Endodermal cell (in vitro differentiated cells): Measurements from ENCODE around the gene KRTAP4-11. TPM values are rescaled to one million over a fixed set of nuclear protein-coding genes. Genes with fewer than 3 reads are reported as not detected.
"Not testable (repeated sequence)": the region's sequence is repeated elsewhere in the genome, so short reads cannot be mapped to it uniquely, and the experiment has no call there.

Experiments used
- DNase-seq: peaks from one replicate; pipeline ENCODE4 v3.0.0-alpha.2; 2017
- H3K27ac ChIP-seq: 2 replicates; pipeline ENCODE4 v1.5.1; 2013; ENCODE audit warnings: mild to moderate bottlenecking, low read depth, low read length, moderate library complexity
- H3K27me3 ChIP-seq: 2 replicates; pipeline ENCODE4 v1.6.1; 2013; ENCODE audit warnings: mild to moderate bottlenecking, low read length, moderate library complexity; ENCODE audit not compliant: insufficient read depth, control insufficient read depth, poor library complexity, severe bottlenecking
- H3K36me3 ChIP-seq: 2 replicates; pipeline ENCODE4 v1.7.0; 2013; ENCODE audit warnings: mild to moderate bottlenecking, low read length, moderate library complexity; ENCODE audit not compliant: control insufficient read depth, insufficient read depth
- H3K4me1 ChIP-seq: one replicate; pipeline ENCODE4 v1.7.0; 2013; ENCODE audit warnings: low read length; ENCODE audit not compliant: control insufficient read depth, insufficient read depth
- H3K4me3 ChIP-seq: 2 replicates; pipeline ENCODE4 v1.5.1; 2013; ENCODE audit warnings: mild to moderate bottlenecking, low read length, moderate library complexity
- H3K9ac ChIP-seq: 2 replicates; pipeline ENCODE4 v1.6.1; 2013; ENCODE audit warnings: mild to moderate bottlenecking, low read length, moderate library complexity; ENCODE audit not compliant: poor library complexity, severe bottlenecking; ENCODE audit errors: extremely low read depth
- H3K9me3 ChIP-seq: 2 replicates; pipeline ENCODE4 v1.6.1; 2013; ENCODE audit warnings: mild to moderate bottlenecking, low read length, moderate library complexity; ENCODE audit not compliant: control insufficient read depth
- H3K27ac Mint-ChIP-seq: 2 replicates; pipeline ENCODE4 v1.8.0; 2020; ENCODE audit warnings: mixed read lengths
- H3K27me3 Mint-ChIP-seq: 2 replicates; pipeline ENCODE4 v1.8.0; 2021; ENCODE audit warnings: mild to moderate bottlenecking, mixed read lengths; ENCODE audit not compliant: insufficient read depth
- H3K36me3 Mint-ChIP-seq: 2 replicates; pipeline ENCODE4 v1.8.0; 2020; ENCODE audit warnings: low read depth, mixed read lengths
- H3K4me1 Mint-ChIP-seq: 2 replicates; pipeline ENCODE4 v1.8.0; 2020; ENCODE audit warnings: mixed read lengths
- H3K4me3 Mint-ChIP-seq: 2 replicates; pipeline ENCODE4 v1.8.0; 2020; ENCODE audit warnings: mild to moderate bottlenecking, moderate library complexity, mixed read lengths
- H3K9me3 Mint-ChIP-seq: 2 replicates; pipeline ENCODE4 v1.8.0; 2020; ENCODE audit warnings: mild to moderate bottlenecking, mixed read lengths
- CTCF ChIP-seq: fragments of 200-600 bp; sonication (generic); conservative IDR thresholded peaks from 2 replicates; pipeline ENCODE4 v1.5.0; 2021; ENCODE audit warnings: antibody characterized with exemption, mild to moderate bottlenecking
- WGBS, 2 experiments: methylation state at CpG; one replicate each; pipeline versions ENCODE4 v1.1.5 to v1.1.7; 2013; ENCODE audit warnings: missing lambda C conversion rate in 2 of 2, mixed read lengths in 1 of 2; ENCODE audit not compliant: insufficient coverage in 1 of 2, insufficient read length in 1 of 2; 5-methylcytosine and 5-hydroxymethylcytosine counted together
- total RNA-seq, 2 donors: library from RNA; stranded (reverse); fragmentation: NEBNext Ultra II Directional in 1 of 2; extraction: Animal tissue kit (Norgen Biotek cat#: 25700) in 1 of 2; gene quantifications; 2 replicates in 1 of 2; 3 replicates in 1 of 2; pipeline ENCODE4 v1.2.1, GENCODE V29; 2021

KRTAP4-11 gene
- total RNA-seq, 2 donors from 2014 or later: not detected

GRCh38 chr17:41107941-41108450 is 10.2 kb downstream of the KRTAP4-11 start:
- Mint-ChIP-seq H3K4me1 (peaks cover 9% of the 10 kb centered on the region), H3K9me3 (peaks cover 25% of the 10 kb centered on the region), H3K36me3 (no peaks in the 10 kb centered on the region), H3K4me3 (no peak overlapping the region), H3K27ac (no peak overlapping the region), H3K27me3 (peaks cover 2% of the 10 kb centered on the region)
- no peak overlapping the region for H3K4me3 ChIP-seq
- DNase-seq: no peak
- H3K27ac ChIP-seq: no peak overlapping the region
- no peak overlapping the region for H3K9ac ChIP-seq
- TF ChIP-seq CTCF: no peak
- no peaks in the 10 kb centered on the region for H3K36me3 ChIP-seq
- no peaks in the 10 kb centered on the region for H3K27me3 ChIP-seq
- H3K9me3 ChIP-seq: peaks cover 27% of the 10 kb centered on the region
- no peaks in the 10 kb centered on the region for H3K4me1 ChIP-seq
- WGBS, 2 experiments: 76 to 86% methylated on average over 1 of the region's 1 CpG

- not testable (repeated sequence) for H3K4me3 ChIP-seq, H3K27ac ChIP-seq, H3K36me3 ChIP-seq, H3K27me3 ChIP-seq, H3K9ac ChIP-seq, H3K4me1 ChIP-seq, H3K4me3 Mint-ChIP-seq, H3K27me3 Mint-ChIP-seq, H3K9me3 ChIP-seq, H3K36me3 Mint-ChIP-seq, H3K27ac Mint-ChIP-seq, H3K9me3 Mint-ChIP-seq, DNase-seq, H3K4me1 Mint-ChIP-seq
- WGBS, 2 experiments: 82 to 96% methylated on average over 6 to 10 of the region's 10 CpGs
Measured at GRCh38 chr17:41105347-41105746, 12.8 kb downstream of the KRTAP4-11 start, which contains the start of gene KRTAP4-9. Gene KRTAP4-9 (plus strand): TSS chr17:41105389. CDS start chr17:41105389, 0 bp downstream.

GRCh38 chr17:41104386-41105038 is 13.7 kb downstream of the KRTAP4-11 start:
- H3K4me1 ChIP-seq, DNase-seq, H3K27ac ChIP-seq, H3K27ac Mint-ChIP-seq, H3K4me3 Mint-ChIP-seq, H3K9ac ChIP-seq, H3K4me1 Mint-ChIP-seq, H3K9me3 ChIP-seq, H3K27me3 Mint-ChIP-seq, H3K9me3 Mint-ChIP-seq, H3K27me3 ChIP-seq, H3K4me3 ChIP-seq, H3K36me3 ChIP-seq, H3K36me3 Mint-ChIP-seq: not testable (repeated sequence)
- WGBS, 2 experiments: 80% methylated on average over 1 of the region's 2 CpGs; no CpG with 5 or more reads in 1 of the 2 experiments

GRCh38 chr17:41103896-41104295 is 14.3 kb downstream of the KRTAP4-11 start:
- peaks cover 9% of the 10 kb centered on the region for H3K4me1 Mint-ChIP-seq
- no peak overlapping the region for H3K27ac Mint-ChIP-seq
- DNase-seq: no peak
- no peaks in the 10 kb centered on the region for H3K36me3 Mint-ChIP-seq
- no peaks in the 10 kb centered on the region for H3K4me1 ChIP-seq
- no peaks in the 10 kb centered on the region for H3K36me3 ChIP-seq
- H3K27me3 ChIP-seq: no peaks in the 10 kb centered on the region
- no CpG with 5 or more reads among the region's 1 CpG for WGBS, 2 experiments
- no peak for TF ChIP-seq CTCF
- no peak overlapping the region for H3K4me3 ChIP-seq
- no peak overlapping the region for H3K9ac ChIP-seq
- H3K27me3 Mint-ChIP-seq: peaks cover 2% of the 10 kb centered on the region
- no peak overlapping the region for H3K27ac ChIP-seq
- peaks cover 3% of the 10 kb centered on the region for H3K9me3 Mint-ChIP-seq
- H3K9me3 ChIP-seq: no peaks in the 10 kb centered on the region
- H3K4me3 Mint-ChIP-seq: no peak overlapping the region
